ENCODE data around the gene CKLF.

DNA sequence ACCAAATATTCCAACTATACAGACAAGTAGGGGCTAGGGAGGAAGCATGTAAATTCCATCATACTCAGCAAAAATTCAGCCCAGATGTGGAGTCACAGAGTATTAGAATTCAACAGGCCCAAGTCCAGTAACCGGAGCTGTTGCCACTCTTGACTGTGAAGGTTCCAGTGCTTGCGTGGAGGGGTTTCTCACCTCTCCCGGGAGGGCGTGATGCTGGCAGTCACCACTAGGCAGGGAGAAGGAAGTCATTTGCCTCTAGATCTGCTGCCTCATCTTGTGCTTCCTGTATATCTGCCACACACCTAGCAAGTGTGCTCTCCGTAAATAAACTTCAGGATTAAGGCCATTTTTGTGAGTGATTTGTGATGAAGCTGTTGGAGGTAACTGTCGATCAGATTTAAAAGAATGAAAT is 1.0 kb upstream of the CKLF start:
- TF ChIP-seq, protein P1, sequence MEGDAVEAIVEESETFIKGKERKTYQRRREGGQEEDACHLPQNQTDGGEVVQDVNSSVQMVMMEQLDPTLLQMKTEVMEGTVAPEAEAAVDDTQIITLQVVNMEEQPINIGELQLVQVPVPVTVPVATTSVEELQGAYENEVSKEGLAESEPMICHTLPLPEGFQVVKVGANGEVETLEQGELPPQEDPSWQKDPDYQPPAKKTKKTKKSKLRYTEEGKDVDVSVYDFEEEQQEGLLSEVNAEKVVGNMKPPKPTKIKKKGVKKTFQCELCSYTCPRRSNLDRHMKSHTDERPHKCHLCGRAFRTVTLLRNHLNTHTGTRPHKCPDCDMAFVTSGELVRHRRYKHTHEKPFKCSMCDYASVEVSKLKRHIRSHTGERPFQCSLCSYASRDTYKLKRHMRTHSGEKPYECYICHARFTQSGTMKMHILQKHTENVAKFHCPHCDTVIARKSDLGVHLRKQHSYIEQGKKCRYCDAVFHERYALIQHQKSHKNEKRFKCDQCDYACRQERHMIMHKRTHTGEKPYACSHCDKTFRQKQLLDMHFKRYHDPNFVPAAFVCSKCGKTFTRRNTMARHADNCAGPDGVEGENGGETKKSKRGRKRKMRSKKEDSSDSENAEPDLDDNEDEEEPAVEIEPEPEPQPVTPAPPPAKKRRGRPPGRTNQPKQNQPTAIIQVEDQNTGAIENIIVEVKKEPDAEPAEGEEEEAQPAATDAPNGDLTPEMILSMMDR (IDR thresholded peaks at IDR 0.05), result no peak
- no peak for TF ChIP-seq EZH2 (IDR thresholded peaks at IDR 0.05; ENCODE audit: borderline replicate concordance, insufficient read depth, low read depth, low read length, poor library complexity, severe bottlenecking)
